HEK293T (cell line): ENCODE measurements around the gene PPP1R37.

ENCODE experiments used
- CTCF ChIA-PET: fragments of 350-600 bp; formaldehyde crosslinking; extraction: SDS; loops from one replicate; lab custom pipeline; 2021; ENCODE audit warnings: antibody characterized with exemption, inconsistent platforms; lab: Yijun Ruan, JAX
- POLR2A ChIA-PET: fragments of 350-600 bp; formaldehyde crosslinking; extraction: SDS; loops from one replicate; lab custom pipeline; 2020; ENCODE audit warnings: antibody characterized with exemption, inconsistent platforms; lab: Yijun Ruan, JAX
- DNase-seq: peaks from one replicate; pipeline ENCODE4 v3.0.0; 2012; ENCODE audit warnings: mixed read lengths; ENCODE audit errors: extremely low spot score
- ARNT ChIP-seq: fragments of 450-650 bp; IDR thresholded peaks from 2 replicates; pipeline ENCODE4 v1.6.1; 2017; ENCODE audit warnings: mild to moderate bottlenecking
- BHLHE40 ChIP-seq: fragments of 450-650 bp; IDR thresholded peaks from 2 replicates; pipeline ENCODE4 v1.6.1; 2016; ENCODE audit warnings: mild to moderate bottlenecking, moderate library complexity, borderline replicate concordance
- CTBP1 ChIP-seq: fragments of 450-650 bp; IDR thresholded peaks from 2 replicates; pipeline ENCODE4 v1.6.1; 2016; ENCODE audit warnings: borderline replicate concordance
- ELF4 ChIP-seq: fragments of 450-650 bp; IDR thresholded peaks from 2 replicates; pipeline ENCODE4 v1.6.1; 2017; ENCODE audit warnings: antibody characterized with exemption
- FOXA1 ChIP-seq: fragments of 450-650 bp; IDR thresholded peaks from 2 replicates; pipeline ENCODE4 v1.6.1; 2016; ENCODE audit warnings: mild to moderate bottlenecking
- FOXK2 ChIP-seq: fragments of 450-650 bp; IDR thresholded peaks from 2 replicates; pipeline ENCODE4 v1.6.1; 2016; ENCODE audit warnings: mild to moderate bottlenecking
- FOXM1 ChIP-seq: fragments of 450-650 bp; IDR thresholded peaks from 2 replicates; pipeline ENCODE4 v1.6.1; 2017; ENCODE audit warnings: mild to moderate bottlenecking, borderline replicate concordance
- HDGF ChIP-seq: fragments of 450-650 bp; IDR thresholded peaks from 2 replicates; pipeline ENCODE4 v1.6.1; 2017; ENCODE audit warnings: antibody characterized with exemption, borderline replicate concordance
- L3MBTL2 ChIP-seq: fragments of 450-650 bp; conservative IDR thresholded peaks from 2 replicates; pipeline ENCODE4 v1.6.1; 2016; ENCODE audit warnings: mild to moderate bottlenecking
- LEF1 ChIP-seq: fragments of 450-650 bp; IDR thresholded peaks from 2 replicates; pipeline ENCODE4 v1.6.1; 2017; ENCODE audit warnings: mild to moderate bottlenecking, borderline replicate concordance
- NFRKB ChIP-seq: fragments of 450-650 bp; IDR thresholded peaks from 2 replicates; pipeline ENCODE4 v1.6.1; 2016; ENCODE audit warnings: mild to moderate bottlenecking, moderate library complexity
- SP1 ChIP-seq: fragments of 450-650 bp; IDR thresholded peaks from 2 replicates; pipeline ENCODE4 v1.6.1; 2017
- SUZ12 ChIP-seq: fragments of 450-650 bp; IDR thresholded peaks from 2 replicates; pipeline ENCODE4 v1.6.1; 2016; ENCODE audit warnings: mild to moderate bottlenecking
- TARDBP ChIP-seq: fragments of 450-650 bp; IDR thresholded peaks from 2 replicates; pipeline ENCODE4 v1.6.1; 2016
- ZNF384 ChIP-seq: fragments of 450-650 bp; IDR thresholded peaks from 2 replicates; pipeline ENCODE4 v1.6.1; 2016
- TF ChIP-seq, protein P1 (sequence below): fragments of 450-650 bp; IDR thresholded peaks from 2 replicates; pipeline ENCODE4 v1.6.1; 2016

PPP1R37 gene

DNA sequence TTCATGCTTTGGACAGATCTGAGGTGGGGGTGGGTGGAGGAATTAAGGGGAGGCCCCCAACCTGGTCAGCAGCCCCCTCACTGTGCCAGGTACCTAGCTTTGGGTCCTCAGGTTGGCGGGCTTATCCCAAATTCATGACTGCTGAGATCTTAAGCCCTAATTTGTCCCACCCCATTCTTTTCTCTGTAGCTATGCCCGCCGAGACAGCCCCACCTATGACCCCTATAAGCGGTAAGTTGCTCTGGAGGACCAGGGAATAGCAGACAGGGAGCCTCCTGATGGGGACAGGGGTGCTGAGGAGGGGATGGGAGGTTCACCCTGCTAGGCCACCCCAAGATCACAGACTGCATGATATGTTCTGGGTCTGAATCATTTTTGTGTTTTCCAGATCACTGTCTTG, 31.0 kb upstream of the PPP1R37 start:
- CTCF ChIA-PET: no interaction called here
- POLR2A ChIA-PET: no interaction called here
- DNase-seq: no peak
- no peak for TF ChIP-seq BHLHE40
- TF ChIP-seq NFRKB: no peak
- no peak for TF ChIP-seq SP1
- TF ChIP-seq ARNT: no peak
- no peak for TF ChIP-seq LEF1
- no peak for TF ChIP-seq TARDBP
- TF ChIP-seq CTBP1: no peak

DNA sequence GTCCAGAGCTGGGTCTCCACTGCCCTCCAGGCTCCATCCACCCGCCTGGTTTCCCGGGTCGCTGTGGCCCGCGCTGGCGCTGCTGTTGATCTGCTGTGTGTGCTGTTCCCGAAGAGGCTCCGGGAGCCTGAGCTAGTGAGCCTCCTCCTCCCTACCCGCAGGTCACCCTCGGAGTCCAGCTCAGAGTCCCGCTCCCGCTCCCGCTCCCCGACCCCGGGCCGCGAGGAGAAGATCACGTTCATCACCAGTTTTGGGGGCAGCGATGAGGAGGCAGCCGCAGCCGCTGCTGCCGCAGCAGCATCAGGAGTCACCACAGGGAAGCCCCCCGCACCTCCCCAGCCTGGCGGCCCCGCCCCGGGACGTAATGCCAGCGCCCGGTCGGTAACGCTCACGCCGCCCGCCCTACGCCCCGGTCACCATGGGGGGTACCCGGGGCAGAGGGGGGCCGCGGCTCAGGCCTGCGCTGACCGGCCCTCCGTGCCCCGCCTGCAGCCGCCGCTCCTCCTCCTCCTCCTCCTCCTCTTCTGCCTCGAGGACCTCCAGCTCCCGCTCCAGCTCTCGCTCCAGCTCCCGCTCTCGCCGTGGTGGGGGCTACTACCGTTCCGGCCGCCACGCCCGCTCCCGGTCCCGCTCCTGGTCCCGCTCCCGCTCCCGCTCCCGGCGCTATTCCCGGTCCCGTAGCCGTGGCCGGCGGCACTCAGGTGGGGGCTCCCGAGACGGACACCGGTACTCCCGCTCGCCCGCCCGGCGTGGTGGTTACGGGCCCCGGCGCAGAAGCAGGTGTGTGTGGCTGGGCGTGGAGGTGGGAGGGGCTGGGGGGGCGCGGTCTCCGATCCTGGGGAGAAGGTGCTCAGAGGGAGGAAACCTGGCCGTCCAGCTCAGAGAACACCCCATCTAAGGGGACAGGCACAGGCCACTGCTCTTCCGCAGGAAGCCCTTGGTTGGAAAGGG, 28.9 kb upstream of the PPP1R37 start:
- no peak for TF ChIP-seq L3MBTL2
- no peak for TF ChIP-seq SP1
- no peak for DNase-seq
- ChIA-PET POLR2A (interaction anchor here (1.3 kb wide), 1 partner anchor 25 kb away, joined by 5 read pairs; the partner anchor contains the start of gene CLASRP), CTCF (no interaction called here)

DNA sequence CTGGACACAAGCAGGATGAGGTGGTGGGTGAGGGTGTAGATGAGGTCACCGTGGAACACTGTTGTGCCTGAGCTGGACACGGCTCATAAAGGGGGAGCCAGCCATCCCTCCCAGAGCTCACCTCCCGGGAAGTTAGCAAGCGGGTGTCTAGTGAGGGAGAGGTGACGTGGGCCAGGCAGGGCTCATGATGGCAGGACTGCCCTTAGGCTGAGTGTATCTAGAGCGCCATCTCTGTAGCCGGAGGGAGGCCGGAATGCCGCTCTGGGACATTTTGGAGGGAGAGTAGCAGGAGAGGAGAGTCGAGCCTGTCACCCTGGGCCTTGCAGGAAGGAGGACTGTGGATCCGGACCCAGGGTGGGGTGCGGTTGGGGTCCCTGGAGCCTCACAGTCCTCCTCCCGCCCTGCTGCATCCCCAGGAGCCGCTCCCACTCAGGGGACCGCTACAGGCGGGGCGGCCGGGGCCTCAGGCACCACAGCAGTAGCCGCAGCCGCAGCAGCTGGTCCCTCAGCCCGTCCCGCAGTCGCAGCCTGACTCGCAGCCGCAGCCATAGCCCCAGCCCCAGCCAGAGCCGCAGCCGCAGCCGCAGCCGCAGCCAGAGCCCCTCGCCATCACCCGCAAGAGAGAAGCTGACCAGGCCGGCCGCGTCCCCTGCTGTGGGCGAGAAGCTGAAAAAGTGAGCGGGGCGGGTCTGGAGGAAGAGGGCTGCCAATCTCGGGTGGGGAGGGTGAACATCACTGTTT, 25.9 kb upstream of the PPP1R37 start:
- ChIA-PET POLR2A (no interaction called here), CTCF (no interaction called here)
- TF ChIP-seq ARNT (no peak), CTBP1 (no peak), BHLHE40 (no peak), L3MBTL2 (no peak), FOXA1 (no peak), ELF4 (no peak), SP1 (no peak), NFRKB (no peak), FOXM1 (no peak), TARDBP (no peak), LEF1 (no peak), FOXK2 (no peak), SUZ12 (no peak), HDGF (no peak), ZNF384 (no peak)
- TF ChIP-seq, protein P1, sequence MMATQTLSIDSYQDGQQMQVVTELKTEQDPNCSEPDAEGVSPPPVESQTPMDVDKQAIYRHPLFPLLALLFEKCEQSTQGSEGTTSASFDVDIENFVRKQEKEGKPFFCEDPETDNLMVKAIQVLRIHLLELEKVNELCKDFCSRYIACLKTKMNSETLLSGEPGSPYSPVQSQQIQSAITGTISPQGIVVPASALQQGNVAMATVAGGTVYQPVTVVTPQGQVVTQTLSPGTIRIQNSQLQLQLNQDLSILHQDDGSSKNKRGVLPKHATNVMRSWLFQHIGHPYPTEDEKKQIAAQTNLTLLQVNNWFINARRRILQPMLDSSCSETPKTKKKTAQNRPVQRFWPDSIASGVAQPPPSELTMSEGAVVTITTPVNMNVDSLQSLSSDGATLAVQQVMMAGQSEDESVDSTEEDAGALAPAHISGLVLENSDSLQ: no peak
- no peak for DNase-seq

DNA sequence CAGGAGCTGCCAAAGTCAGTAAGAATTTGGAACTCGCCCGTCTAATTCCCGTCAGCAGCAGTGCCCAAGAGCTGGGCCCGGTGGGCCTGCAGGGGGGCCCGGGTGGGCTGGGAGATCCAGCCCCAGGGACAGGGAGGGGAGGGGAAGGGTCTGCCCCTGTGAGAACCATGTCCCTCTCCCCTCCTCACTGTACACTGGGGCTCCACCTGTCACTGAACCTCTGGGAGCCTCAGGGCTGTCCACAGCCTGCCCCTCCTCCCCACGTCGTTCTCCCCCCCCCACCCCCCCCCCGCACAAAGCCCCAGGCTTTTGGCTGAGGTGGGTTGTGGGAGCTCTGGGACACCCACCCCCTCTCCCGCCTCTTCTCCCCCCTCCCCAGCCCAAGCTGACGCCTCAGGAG, 24.9 kb upstream of the PPP1R37 start:
- ChIA-PET POLR2A (interaction anchor here (0.6 to 1.2 kb wide), 2 partner anchors 9 to 11 kb away, joined by 3 to 4 read pairs; partner anchors contain the start of gene GEMIN7), CTCF (interaction anchor here (1.3 kb wide), 1 partner anchor 9 kb away, joined by 5 read pairs; no protein-coding TSS in a partner anchor)
- TF ChIP-seq BHLHE40 (no peak), ARNT (no peak), FOXK2 (no peak), ELF4 (no peak), SUZ12 (no peak), SP1 (no peak), L3MBTL2 (no peak), TARDBP (no peak)
- TF ChIP-seq, protein P1: no peak
- DNase-seq: no peak

DNA sequence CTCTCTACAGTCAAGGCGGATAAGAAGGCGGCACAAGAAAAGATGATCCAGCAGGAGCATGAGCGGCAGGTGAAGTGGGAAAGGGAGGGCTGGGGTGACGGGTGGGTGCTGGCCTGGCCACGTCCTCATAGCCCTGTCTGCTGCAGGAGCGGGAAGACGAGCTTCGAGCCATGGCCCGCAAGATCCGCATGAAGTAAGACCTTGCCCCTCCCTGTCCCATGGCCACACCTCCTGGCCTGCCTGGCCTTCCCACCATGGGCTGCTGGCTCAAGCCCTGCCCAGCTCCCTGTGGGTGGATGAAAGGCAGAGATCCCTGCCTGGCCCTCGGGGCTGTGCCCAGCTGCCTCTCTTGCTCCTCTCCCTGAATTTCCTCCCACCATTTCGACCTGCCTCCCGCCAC, 23.9 kb upstream of the PPP1R37 start:
- no peak for DNase-seq
- TF ChIP-seq SP1: no peak
- no peak for TF ChIP-seq FOXM1
- TF ChIP-seq SUZ12: no peak
- TF ChIP-seq ARNT: no peak
- TF ChIP-seq HDGF: no peak
- ChIA-PET CTCF (interaction anchor here (1.3 kb wide), 1 partner anchor 10 kb away, joined by 5 read pairs; no protein-coding TSS in a partner anchor), POLR2A (interaction anchor here (1.1 to 1.2 kb wide), 2 partner anchors 10 to 23 kb away, joined by 4 to 5 read pairs; partner anchors contain the start of genes GEMIN7 and PPP1R37)

DNA sequence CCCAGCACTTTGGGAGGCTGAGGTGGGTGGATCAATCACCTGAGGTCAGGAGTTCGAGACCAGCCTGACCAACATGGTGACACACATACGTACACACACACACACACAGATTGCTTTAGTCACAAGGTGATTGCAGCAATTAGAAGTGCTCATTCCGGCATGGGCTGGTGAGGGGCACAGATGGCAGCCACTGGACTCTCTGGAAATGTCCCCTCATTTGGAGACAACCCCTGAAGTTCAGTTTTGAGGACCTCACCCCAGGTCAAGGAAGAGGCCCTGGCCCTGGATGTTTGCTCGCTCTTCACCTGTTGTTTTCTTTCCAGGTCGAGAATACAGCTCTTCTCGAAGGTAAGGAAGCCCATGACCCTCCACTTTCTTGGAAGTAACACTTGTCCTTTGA, 22.8 kb upstream of the PPP1R37 start:
- TF ChIP-seq HDGF (no peak), L3MBTL2 (no peak), ZNF384 (no peak), FOXK2 (no peak), CTBP1 (no peak), SP1 (no peak), FOXA1 (no peak), NFRKB (no peak), SUZ12 (no peak), ELF4 (no peak), FOXM1 (no peak), LEF1 (no peak), TARDBP (no peak), BHLHE40 (no peak)
- TF ChIP-seq, protein P1: no peak

More for the DNA sequence above, 22.8 kb upstream of the PPP1R37 start:
- ChIA-PET CTCF (no interaction called here), POLR2A (no interaction called here)
- no peak for DNase-seq
